HG03342 (cell line): ENCODE measurements around the gene COL5A1.
"Not testable (repeated sequence)": the region's sequence is repeated elsewhere in the genome, so short reads cannot be mapped to it uniquely, and the experiment has no call there.

Experiments
- ATAC-seq: cut with Tn5 transposase; IDR thresholded peaks from one replicate; pipeline ENCODE4 v1.9.1; 2021; ENCODE audit warnings: mild to moderate bottlenecking, moderate library complexity; ENCODE audit not compliant: unreplicated experiment

COL5A1 gene

GRCh38 chr9:134655586-134656333, 14.2 kb downstream of the COL5A1 start:
- no peak for ATAC-seq

GRCh38 chr9:134656334-134657006, 14.9 kb downstream of the COL5A1 start:
- ATAC-seq: no peak

GRCh38 chr9:134657666-134658377, 16.2 kb downstream of the COL5A1 start:
- no peak for ATAC-seq

- ATAC-seq: no peak
Measured at GRCh38 chr9:134658378-134658955, 16.9 kb downstream of the COL5A1 start.

- no peak for ATAC-seq
Measured at GRCh38 chr9:134659688-134660131, 18.1 kb downstream of the COL5A1 start.

- no peak for ATAC-seq
Measured at GRCh38 chr9:134660407-134660806, 18.8 kb downstream of the COL5A1 start.

GRCh38 chr9:134661299-134661698, 19.7 kb downstream of the COL5A1 start:
- ATAC-seq: no peak

GRCh38 chr9:134661791-134662142, 20.2 kb downstream of the COL5A1 start:
- no peak for ATAC-seq

GRCh38 chr9:134662143-134662876, 20.7 kb downstream of the COL5A1 start:
- no peak for ATAC-seq

GRCh38 chr9:134663084-134663483, 21.5 kb downstream of the COL5A1 start:
- ATAC-seq: no peak

GRCh38 chr9:134663753-134664415, 22.3 kb downstream of the COL5A1 start:
- no peak for ATAC-seq

- no peak for ATAC-seq
Measured at GRCh38 chr9:134664446-134664845, 22.8 kb downstream of the COL5A1 start.

GRCh38 chr9:134666208-134666607, 24.6 kb downstream of the COL5A1 start:
- ATAC-seq: no peak

- ATAC-seq: no peak
Measured at GRCh38 chr9:134666831-134667230, 25.2 kb downstream of the COL5A1 start.

- not testable (repeated sequence) for ATAC-seq
Measured at GRCh38 chr9:134668977-134669376, 27.4 kb downstream of the COL5A1 start.

- no peak for ATAC-seq
Measured at GRCh38 chr9:134669399-134669955, 27.9 kb downstream of the COL5A1 start.

- ATAC-seq: no peak
Measured at GRCh38 chr9:134670042-134670525, 28.5 kb downstream of the COL5A1 start.

GRCh38 chr9:134670851-134671281, 29.3 kb downstream of the COL5A1 start:
- ATAC-seq: no peak

- ATAC-seq: no peak
Measured at GRCh38 chr9:134671341-134672113, 29.9 kb downstream of the COL5A1 start.
